Right lobe of liver (tissue), 6 donors: ENCODE data around the gene IRX4. TPM values are rescaled to one million over a fixed set of nuclear protein-coding genes. Genes with fewer than 3 reads are reported as not detected.

Experiments used
- ATAC-seq, 4 donors: fragments of 200-7000 bp; cut with Tn5 transposase; one replicate each; pipeline ENCODE4 v1.9.1; 2020; ENCODE audit warnings: mild to moderate bottlenecking in 4 of 4, moderate library complexity in 4 of 4
- DNase-seq, 3 donors: peaks; one replicate each; pipeline ENCODE4 v3.0.0-alpha.2; 2020
- H3K27ac ChIP-seq, 3 donors: fragments of 200-600 bp; one replicate each; pipeline ENCODE4 v1.8.0; 2022
- H3K27me3 ChIP-seq, 2 donors: fragments of 200-600 bp; one replicate each; pipeline ENCODE4 v1.8.0; 2022
- H3K36me3 ChIP-seq, 4 donors: fragments of 200-600 bp; sonication (generic) in 1 of 4; one replicate each; pipeline versions ENCODE4 v1.5.1 to v1.8.0; 2017 to 2022; ENCODE audit warnings: control low read depth in 1 of 4
- H3K4me1 ChIP-seq, 4 donors: fragments of 200-600 bp; sonication (generic) in 1 of 4; one replicate each; pipeline versions ENCODE4 v1.5.1 to v1.8.0; 2017 to 2022; ENCODE audit warnings: control low read depth in 1 of 4
- H3K4me3 ChIP-seq, 3 donors: fragments of 200-600 bp; one replicate each; pipeline ENCODE4 v1.8.0; 2022
- H3K9me3 ChIP-seq, 4 donors: fragments of 200-600 bp; sonication (generic) in 1 of 4; one replicate each; pipeline versions ENCODE4 v1.5.1 to v1.8.0; 2017 to 2022; ENCODE audit warnings: control low read depth in 1 of 4
- POLR2A ChIP-seq: fragments of 450-650 bp; IDR thresholded peaks from one replicate; pipeline ENCODE4 v1.6.1; 2017; ENCODE audit warnings: antibody characterized with exemption, mild to moderate bottlenecking
- WGBS: methylation state at CpG from one replicate; pipeline ENCODE4 v1.1.6; 2018; ENCODE audit warnings: low coverage, low lambda C conversion rate; ENCODE audit not compliant: insufficient coverage; ENCODE audit errors: missing lambda C conversion rate; 5-methylcytosine and 5-hydroxymethylcytosine counted together
- intact Hi-C, 2 donors: fragments of 100-400 bp; cut with DNase I; formaldehyde crosslinking; loops; one replicate each; pipeline versions ENCODE4 v1.11.2 to v1.14.1; 2022
- total RNA-seq, 6 experiments: library from RNA; depleted of rRNA in 2 of 6; stranded (reverse); fragments of >200 nt in 2 of 6; fragmentation: NEBNext Ultra II Directional in 3 of 6; extraction: Animal tissue kit (Norgen Biotek cat#: 25700) in 3 of 6; gene quantifications; one replicate each; pipeline versions ENCODE4 v1.1.0 to v1.2.4, GENCODE V29; 2016 to 2023
- TF ChIP-seq, protein P1 (sequence below), 4 donors: fragments of 200-600 bp in 3 of 4; fragments of 450-650 bp in 1 of 4; IDR thresholded peaks; one replicate each; pipeline versions ENCODE4 v1.5.1 to v1.8.0; 2016 to 2022; ENCODE audit warnings: antibody characterized with exemption in 4 of 4, mild to moderate bottlenecking in 2 of 4
- donor health status: DM: no; HTN: yes; CAD: no.
- donor health status: DM: no; HTN: no; CAD: no.
- donor health status: DM: no; HTN: no; CAD: no.
- donor health status: DM: no; HTN: yes; CAD: no.
- donor health status: DM: no; HTN: yes; CAD: no.

IRX4 gene
- total RNA-seq, 6 experiments from 2014 or later, result not detected

DNA sequence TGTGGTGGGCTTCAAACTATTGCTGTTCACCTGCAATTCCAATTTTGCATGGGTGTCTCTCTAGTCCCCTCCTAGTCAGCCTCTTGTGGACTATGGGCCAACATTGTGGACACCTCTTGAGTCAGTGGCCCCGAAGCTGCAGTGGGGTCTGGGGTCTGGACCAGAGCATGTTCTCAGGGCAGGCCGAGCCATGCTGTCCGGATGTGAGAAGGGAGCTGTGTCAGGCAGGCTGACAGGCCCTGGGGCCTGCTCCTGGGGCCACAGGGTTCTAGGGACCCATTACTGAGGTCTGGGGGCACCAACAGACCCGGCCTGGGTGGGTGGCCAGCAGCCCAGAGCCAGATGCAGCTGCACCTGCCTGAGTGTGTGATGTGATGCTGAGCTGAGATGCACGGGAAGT, 16.5 kb upstream of the IRX4 start:
- H3K4me3 ChIP-seq, result no peak overlapping the region
- WGBS, result 67% methylated on average over 1 of the region's 5 CpGs
- no peaks in the 10 kb centered on the region for H3K36me3 ChIP-seq
- H3K9me3 ChIP-seq, result no peaks in the 10 kb centered on the region
- no peaks in the 10 kb centered on the region for H3K4me1 ChIP-seq
- ATAC-seq, result no peak
- no peaks in the 10 kb centered on the region for H3K27me3 ChIP-seq
- DNase-seq, result peak in 1 of 3 donors; percentile 31
- TF ChIP-seq, protein P1, sequence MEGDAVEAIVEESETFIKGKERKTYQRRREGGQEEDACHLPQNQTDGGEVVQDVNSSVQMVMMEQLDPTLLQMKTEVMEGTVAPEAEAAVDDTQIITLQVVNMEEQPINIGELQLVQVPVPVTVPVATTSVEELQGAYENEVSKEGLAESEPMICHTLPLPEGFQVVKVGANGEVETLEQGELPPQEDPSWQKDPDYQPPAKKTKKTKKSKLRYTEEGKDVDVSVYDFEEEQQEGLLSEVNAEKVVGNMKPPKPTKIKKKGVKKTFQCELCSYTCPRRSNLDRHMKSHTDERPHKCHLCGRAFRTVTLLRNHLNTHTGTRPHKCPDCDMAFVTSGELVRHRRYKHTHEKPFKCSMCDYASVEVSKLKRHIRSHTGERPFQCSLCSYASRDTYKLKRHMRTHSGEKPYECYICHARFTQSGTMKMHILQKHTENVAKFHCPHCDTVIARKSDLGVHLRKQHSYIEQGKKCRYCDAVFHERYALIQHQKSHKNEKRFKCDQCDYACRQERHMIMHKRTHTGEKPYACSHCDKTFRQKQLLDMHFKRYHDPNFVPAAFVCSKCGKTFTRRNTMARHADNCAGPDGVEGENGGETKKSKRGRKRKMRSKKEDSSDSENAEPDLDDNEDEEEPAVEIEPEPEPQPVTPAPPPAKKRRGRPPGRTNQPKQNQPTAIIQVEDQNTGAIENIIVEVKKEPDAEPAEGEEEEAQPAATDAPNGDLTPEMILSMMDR (IDR thresholded peaks at IDR 0.05), result no peak
- TF ChIP-seq POLR2A, result no peak
- intact Hi-C loops, result no loop called here
- H3K27ac ChIP-seq, result no peak overlapping the region

DNA sequence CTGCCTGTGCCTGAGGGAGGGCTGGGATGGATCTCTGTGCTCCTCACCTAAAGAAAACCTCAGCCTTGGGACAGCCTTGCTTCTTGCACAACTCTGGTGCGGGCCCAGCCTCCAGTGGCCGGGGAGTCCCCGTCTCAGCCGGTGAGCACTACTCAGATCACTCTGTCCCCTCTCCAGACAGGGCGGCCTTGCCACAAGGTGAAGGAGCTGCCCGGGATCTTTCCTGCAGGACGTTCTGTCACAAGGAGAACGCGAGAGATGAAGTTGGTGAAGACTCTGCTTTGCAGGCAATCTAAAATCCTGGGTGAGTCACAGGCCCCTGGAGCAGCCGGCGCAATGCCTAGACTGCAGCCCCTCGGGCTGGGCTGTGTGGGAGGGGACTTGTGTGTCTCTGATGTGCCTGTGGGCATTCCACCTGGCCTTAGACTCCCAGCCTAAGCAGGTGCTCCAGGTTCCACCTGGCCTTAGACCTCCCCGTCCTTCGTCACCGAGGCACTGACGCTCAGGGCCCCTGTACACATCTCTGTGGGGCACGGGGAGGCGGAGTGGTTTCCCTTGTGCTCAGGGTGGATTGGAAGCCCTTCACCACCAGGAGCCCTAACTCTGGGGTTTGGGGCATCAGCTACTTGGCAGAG, 15.2 kb upstream of the IRX4 start:
- DNase-seq, result peak in 1 of 3 donors; percentile 35
- Histone ChIP-seq H3K36me3 (no peaks in the 10 kb centered on the region), H3K27me3 (no peaks in the 10 kb centered on the region), H3K4me1 (no peaks in the 10 kb centered on the region), H3K9me3 (no peaks in the 10 kb centered on the region), H3K4me3 (no peak overlapping the region), H3K27ac (no peak overlapping the region)
- TF ChIP-seq, protein P1 (IDR thresholded peaks at IDR 0.05), result no peak
- no peak for TF ChIP-seq POLR2A
- WGBS, result 66% methylated on average over 5 of the region's 18 CpGs
- intact Hi-C loops, result no loop called here
- ATAC-seq, result no peak

DNA sequence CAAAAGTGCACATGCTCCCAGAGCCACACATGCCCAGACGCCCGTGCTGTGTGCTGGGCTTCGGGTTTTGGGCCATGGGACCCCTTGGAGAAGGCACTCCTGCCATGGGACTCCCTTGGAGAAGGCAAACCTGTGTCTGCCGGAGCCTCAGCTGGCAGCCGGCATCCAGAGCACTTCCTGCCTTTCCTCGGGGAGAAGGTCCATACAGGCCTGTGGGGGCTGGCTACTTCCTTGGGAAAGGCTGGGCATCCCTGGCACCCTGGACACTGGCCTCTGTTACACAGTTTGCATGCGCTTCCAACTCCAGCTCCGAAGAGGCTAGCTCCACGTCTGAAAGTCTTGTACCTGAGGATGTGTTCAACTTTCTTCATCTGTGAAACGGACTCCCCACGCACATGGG, 14.7 kb upstream of the IRX4 start:
- H3K9me3 ChIP-seq, result no peaks in the 10 kb centered on the region
- no peaks in the 10 kb centered on the region for H3K36me3 ChIP-seq
- ATAC-seq, result no peak
- H3K4me3 ChIP-seq, result no peak overlapping the region
- DNase-seq, result peak in 1 of 3 donors; percentile 40
- no peaks in the 10 kb centered on the region for H3K27me3 ChIP-seq
- TF ChIP-seq POLR2A, result no peak
- TF ChIP-seq, protein P1 (IDR thresholded peaks at IDR 0.05), result no peak
- intact Hi-C loops, result no loop called here
- H3K27ac ChIP-seq, result no peak overlapping the region
- WGBS, result 0% methylated on average over 1 of the region's 11 CpGs
- H3K4me1 ChIP-seq, result no peaks in the 10 kb centered on the region

DNA sequence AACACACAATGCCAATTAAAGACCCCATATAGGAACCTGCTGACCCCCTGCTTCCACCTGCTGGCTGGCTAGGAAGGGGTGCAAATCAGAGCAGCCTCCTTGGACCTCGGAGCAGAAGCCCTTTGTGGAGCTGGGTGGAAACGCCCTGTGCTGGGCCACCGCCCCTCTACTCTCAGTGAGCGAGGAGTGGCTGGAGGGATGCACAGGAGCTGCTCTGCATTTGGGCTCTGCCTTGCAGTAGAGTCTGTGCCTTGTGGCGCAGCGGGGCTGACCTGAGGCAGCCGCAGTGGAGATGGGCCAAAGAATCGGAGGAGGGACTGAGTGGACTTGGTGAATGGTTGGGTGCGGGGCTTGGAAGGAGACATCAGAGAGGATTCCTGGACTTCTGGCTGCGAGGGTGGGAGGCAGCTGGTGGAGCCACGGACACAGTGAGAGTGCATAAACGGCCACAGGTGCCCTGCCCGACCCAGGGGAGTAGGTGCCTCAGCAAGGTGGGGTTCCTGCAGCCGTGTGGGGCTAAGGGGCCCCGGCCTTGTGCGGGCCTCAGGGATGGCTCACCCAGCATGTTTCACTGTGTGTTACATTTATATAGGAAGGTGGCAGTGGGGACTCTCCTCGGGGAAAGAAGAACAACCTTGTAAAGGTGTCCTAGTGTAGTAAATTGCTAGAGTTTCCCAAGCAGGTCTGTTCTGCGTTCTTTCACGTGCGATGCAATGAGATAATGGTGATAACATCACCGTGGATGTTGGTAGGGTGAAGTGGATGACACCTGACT, 14.1 kb upstream of the IRX4 start:
- ATAC-seq, result peak in 1 of 4 donors; percentile 10
- H3K27me3 ChIP-seq, result no peaks in the 10 kb centered on the region
- TF ChIP-seq, protein P1 (IDR thresholded peaks at IDR 0.05), result no peak
- TF ChIP-seq POLR2A, result no peak
- H3K27ac ChIP-seq, result no peak overlapping the region
- no peaks in the 10 kb centered on the region for H3K9me3 ChIP-seq
- no peaks in the 10 kb centered on the region for H3K4me1 ChIP-seq
- intact Hi-C loops, result no loop called here
- H3K36me3 ChIP-seq, result no peaks in the 10 kb centered on the region
- 39% methylated on average over 7 of the region's 21 CpGs for WGBS
- DNase-seq, result peak in 1 of 3 donors; percentile 38
- no peak overlapping the region for H3K4me3 ChIP-seq
